Activated naive CD4-positive, alpha-beta T cell treated with anti-CD3 and anti-CD28 coated beads, Interleukin-2, amount 10 ng/mL, durations not matched to agents 7 days and 5 days (primary cell): Measurements from ENCODE around the gene CAPN12.
A peak's percentile ranks its signal among the peaks of the same experiment; 100 is the strongest.
"Not testable (repeated sequence)": the region's sequence is repeated elsewhere in the genome, so short reads cannot be mapped to it uniquely, and the experiment has no call there.

ENCODE experiments used
- CTCF ChIA-PET: fragments of 350-600 bp; sonication (Branson Sonifier 250); formaldehyde crosslinking; loops from one replicate; lab custom pipeline; 2021; ENCODE audit warnings: antibody characterized with exemption; lab: Charles Lee
- DNase-seq: peaks from one replicate; pipeline ENCODE4 v3.0.0-alpha.2; 2020
- H3K27ac Mint-ChIP-seq: one replicate; pipeline ENCODE4 v1.8.0; 2021; ENCODE audit warnings: mild to moderate bottlenecking, moderate library complexity, mixed read lengths
- H3K27me3 Mint-ChIP-seq: one replicate; pipeline ENCODE4 v1.8.0; 2021; ENCODE audit warnings: mild to moderate bottlenecking, mixed read lengths
- H3K36me3 Mint-ChIP-seq: one replicate; pipeline ENCODE4 v1.8.0; 2021; ENCODE audit warnings: mixed read lengths
- H3K4me1 Mint-ChIP-seq: one replicate; pipeline ENCODE4 v1.8.0; 2021; ENCODE audit warnings: mixed read lengths
- H3K4me3 Mint-ChIP-seq: one replicate; pipeline ENCODE4 v1.8.0; 2021; ENCODE audit warnings: mild to moderate bottlenecking, moderate library complexity, mixed read lengths
- H3K9me3 Mint-ChIP-seq: one replicate; pipeline ENCODE4 v1.8.0; 2021; ENCODE audit warnings: mixed read lengths

Gene CAPN12

DNA sequence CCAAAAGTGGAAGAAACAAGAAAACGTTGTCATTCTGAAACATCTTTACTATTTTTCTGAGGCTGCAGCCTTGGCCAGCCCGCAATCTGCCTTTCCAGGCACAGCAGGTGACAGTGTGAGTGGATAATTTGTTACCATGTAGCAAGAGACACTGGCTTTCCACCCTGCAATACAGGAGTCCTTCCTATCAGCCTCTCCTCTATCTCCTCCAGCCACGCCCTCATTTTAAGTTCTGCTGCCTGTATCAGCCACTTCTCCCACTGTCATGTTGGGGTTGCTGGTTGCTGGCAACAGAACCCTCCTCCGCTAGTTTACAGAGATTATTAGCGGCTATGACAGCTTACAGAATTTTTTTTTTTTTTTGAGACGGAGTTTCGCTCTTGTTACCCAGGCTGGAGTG is 36.8 kb upstream of the CAPN12 start:
- Mint-ChIP-seq H3K4me3 (no peak overlapping the region), H3K4me1 (no peaks in the 10 kb centered on the region), H3K9me3 (no peaks in the 10 kb centered on the region), H3K36me3 (no peaks in the 10 kb centered on the region), H3K27me3 (peaks cover 54% of the 10 kb centered on the region), H3K27ac (no peak overlapping the region)
- CTCF ChIA-PET: no interaction called here
- DNase-seq: no peak

DNA sequence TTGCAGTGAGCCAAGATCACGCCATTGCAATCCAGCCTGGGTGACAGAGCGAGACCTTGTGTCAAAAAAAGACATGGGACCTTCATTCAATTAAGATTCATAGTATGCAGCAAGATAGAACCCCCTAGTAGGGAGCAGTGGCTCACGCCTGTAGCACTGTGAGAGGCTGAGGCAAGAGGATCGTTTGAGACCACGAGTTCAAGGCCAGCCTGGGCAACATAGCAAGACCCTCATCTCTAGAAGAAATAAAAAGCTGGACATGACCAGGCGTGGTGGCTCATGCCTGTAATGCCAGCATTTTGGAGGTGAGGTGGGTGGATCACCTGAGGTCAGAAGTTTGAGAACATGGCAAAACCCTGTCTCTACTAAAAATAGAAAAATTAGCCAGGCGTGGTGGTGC is 36.2 kb upstream of the CAPN12 start:
- Mint-ChIP-seq H3K36me3 (no peaks in the 10 kb centered on the region), H3K9me3 (no peaks in the 10 kb centered on the region), H3K4me3 (no peak overlapping the region), H3K27ac (no peak overlapping the region), H3K4me1 (peaks cover under 1% of the 10 kb centered on the region), H3K27me3 (peaks cover 54% of the 10 kb centered on the region)
- DNase-seq: no peak
- CTCF ChIA-PET: no interaction called here

DNA sequence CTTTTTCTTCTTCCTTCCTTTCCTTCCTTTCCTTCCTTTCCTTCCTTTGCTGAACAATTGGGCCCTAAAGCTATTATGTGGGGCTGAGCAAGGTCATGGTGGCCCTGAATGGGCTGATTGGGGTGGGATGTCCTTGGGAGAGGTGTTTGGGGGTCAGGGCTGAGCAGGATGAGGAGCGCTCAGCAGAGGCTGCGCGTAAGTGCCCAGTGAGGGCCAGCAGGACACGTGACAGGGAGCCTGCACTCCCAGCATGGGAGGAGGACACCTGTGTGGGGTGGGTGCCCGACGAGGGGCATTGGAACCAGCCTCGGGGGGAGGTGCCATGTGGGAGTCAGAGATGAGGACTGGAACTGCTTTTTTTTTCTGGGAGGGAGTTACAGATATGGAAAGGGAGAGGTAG is 34.5 kb upstream of the CAPN12 start:
- H3K9me3 Mint-ChIP-seq: no peaks in the 10 kb centered on the region
- H3K27me3 Mint-ChIP-seq: peaks cover 59% of the 10 kb centered on the region
- CTCF ChIA-PET: no interaction called here
- H3K4me1 Mint-ChIP-seq: peaks cover 2% of the 10 kb centered on the region
- H3K36me3 Mint-ChIP-seq: no peaks in the 10 kb centered on the region
- DNase-seq: no peak
- H3K4me3 Mint-ChIP-seq: no peak overlapping the region
- no peak overlapping the region for H3K27ac Mint-ChIP-seq

DNA sequence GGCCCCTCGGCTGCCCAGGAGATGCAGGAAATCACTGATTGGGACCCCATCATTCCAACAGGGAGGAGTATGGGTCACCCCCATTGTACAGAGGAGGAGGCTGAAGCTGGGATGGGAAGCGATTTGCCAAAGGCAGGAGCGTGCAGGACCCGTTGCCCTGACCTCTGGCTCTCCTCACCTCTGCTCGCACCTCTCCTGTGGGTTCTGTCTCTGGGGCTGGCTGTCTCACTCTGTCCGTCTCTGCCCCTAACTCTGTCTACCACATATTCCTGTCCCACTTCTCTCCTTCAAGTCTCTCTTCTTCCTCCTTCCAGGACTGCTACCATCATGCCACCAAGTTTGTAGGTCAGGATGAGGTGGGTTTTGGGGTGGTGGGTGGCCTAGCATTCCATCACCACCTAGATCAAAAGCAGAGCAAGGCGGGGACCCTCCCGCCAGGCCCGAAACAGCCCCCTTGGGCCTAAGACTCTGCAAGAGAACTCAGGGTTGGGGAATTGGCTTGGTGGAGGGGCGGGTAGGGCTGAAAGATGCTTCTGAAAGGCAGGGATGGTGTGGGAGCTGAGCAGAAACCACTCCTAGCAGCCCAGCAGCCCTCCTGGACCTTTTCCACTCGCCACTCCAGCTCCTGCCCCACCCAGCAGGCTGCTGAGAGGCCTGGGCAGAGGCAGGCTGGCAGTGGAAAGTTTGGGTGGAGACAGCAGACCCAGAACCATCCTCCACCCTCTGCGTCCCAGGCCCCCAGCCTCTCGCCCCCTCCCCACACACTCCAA is 30.1 kb upstream of the CAPN12 start:
- Mint-ChIP-seq H3K9me3 (no peaks in the 10 kb centered on the region), H3K4me1 (peaks cover 6% of the 10 kb centered on the region)
- CTCF ChIA-PET: no interaction called here

DNA sequence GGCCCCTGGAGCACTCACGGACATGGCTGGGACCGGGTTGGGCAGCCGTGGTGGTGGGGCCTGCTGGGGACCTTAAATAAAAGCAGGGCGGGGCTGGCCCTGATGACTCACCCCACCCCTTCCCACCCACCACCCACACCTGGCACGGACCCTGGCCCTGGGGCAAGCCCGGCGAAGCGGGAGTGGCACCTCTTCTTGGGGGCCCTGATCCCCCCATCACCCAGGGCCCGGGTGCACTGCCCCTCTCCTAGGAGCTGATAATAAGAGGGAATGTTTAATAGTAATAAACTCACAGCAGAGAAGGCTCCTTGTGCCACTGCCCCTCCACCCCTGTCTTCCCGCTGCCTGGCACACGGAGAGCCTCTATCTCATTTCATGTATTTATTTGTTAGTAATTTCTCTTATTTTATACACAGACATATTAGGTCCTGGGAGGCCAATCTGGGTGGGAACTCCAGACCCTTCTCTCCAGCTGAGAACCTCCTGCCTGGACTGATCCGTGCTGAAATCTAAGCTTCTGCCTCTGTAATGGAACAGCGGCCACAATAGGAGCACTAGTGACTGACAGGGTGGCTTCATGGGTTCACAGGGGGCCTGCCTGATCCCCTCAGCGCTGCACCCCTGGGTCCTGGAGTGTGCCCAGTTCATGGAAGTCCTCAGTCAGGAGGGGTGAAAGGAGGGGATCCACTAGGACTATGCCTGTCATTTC is 29.3 kb upstream of the CAPN12 start, which contains the start of gene LGALS7:
TSS of gene LGALS7 (minus strand) at position 49 of the 709 bp plus-strand sequence. CDS start at position 24, 25 bp downstream.
- Mint-ChIP-seq H3K9me3 (no peaks in the 10 kb centered on the region), H3K36me3 (no peaks in the 10 kb centered on the region), H3K27me3 (peaks cover 20% of the 10 kb centered on the region), H3K4me1 (peaks cover 12% of the 10 kb centered on the region), H3K27ac (no peak within 1 kb of the TSS), H3K4me3 (no peak within 1 kb of the TSS)
- CTCF ChIA-PET: no interaction called here
- no peak for DNase-seq

More for the DNA sequence above, 30.1 kb upstream of the CAPN12 start:
- Mint-ChIP-seq H3K27me3 (peaks cover 27% of the 10 kb centered on the region), H3K4me3 (no peak overlapping the region), H3K36me3 (no peaks in the 10 kb centered on the region), H3K27ac (no peak overlapping the region)
- DNase-seq: no peak

DNA sequence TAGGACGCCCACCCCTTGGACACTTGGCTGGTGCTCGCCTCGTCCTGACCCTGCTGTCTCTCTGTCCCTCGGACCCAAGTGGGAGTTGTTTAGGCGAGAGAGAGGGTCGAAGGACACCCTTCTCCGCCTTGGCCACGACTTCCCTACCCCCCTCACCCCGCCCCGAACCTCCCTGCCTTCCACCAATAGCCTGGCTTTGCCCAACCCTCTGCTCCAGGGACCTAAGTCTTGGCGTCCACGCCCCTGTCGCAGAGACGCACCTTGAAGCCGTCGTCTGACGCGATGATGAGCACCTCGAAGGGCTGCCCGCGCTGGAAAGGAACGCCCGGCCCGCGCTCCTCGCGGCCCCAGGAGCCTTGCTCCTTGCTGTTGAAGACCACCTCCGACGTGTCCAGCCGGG is 27.3 kb upstream of the CAPN12 start:
- Mint-ChIP-seq H3K4me1 (peaks cover 12% of the 10 kb centered on the region), H3K27me3 (peaks cover 14% of the 10 kb centered on the region)
- H3K27ac Mint-ChIP-seq, DNase-seq, H3K9me3 Mint-ChIP-seq, H3K36me3 Mint-ChIP-seq, H3K4me3 Mint-ChIP-seq, CTCF ChIA-PET: not testable (repeated sequence)

DNA sequence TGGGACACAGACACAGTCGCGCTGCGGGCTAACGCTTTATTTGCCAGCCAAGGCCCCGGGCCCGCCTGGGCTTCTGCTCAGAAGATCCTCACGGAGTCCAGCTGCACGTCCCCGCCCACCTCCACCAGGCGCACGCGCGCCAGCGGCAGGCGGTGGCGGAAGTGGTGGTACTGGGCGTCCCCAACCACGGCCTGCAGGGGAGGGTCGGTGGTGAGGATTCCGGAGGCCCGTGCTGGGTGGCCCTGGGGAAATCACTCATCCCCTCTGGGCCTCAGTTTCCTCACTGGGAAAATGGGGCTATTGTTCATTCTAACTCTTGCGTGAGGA is 26.6 kb upstream of the CAPN12 start:
- H3K27ac Mint-ChIP-seq, DNase-seq, H3K9me3 Mint-ChIP-seq, H3K36me3 Mint-ChIP-seq, H3K4me3 Mint-ChIP-seq, CTCF ChIA-PET: not testable (repeated sequence)
- Mint-ChIP-seq H3K27me3 (peaks cover 14% of the 10 kb centered on the region), H3K4me1 (peaks cover 12% of the 10 kb centered on the region)

DNA sequence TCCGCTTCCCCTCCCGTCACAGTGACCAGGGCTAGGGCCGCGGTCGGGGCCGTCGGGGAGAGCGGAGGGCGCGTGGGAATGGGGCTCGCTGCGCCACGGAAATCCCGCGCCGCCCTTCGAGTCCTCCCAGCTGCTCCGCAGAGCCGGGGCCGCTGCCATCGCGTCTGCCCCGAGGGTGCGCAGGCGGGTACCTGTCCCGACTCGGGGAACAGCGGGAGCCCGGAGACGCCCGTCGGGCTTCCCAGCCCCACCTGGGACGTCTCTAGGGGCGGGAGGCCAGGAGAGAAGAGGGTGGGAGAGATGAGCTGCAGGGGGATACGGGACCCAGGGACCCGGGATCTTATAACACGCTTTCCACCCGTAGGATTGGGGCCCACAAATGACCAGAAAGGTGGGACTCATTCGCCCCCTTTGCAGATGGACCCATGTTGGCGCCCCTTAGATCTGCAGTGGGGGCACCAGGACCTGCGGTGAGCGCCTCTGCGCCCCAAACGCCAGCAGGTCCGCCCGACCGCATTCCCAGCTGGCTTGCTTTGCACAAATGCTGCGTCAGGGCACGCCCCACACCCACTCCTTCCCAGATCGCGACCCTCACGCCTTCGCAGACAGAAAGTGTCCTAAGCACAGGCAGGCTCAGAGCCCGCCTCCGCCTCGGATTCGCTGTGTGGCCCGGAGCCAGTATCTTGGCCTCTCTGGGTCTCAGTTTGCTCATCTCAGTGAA is 26.1 kb upstream of the CAPN12 start:
- not testable (repeated sequence) for DNase-seq, H3K27ac Mint-ChIP-seq, H3K9me3 Mint-ChIP-seq, H3K4me3 Mint-ChIP-seq, H3K36me3 Mint-ChIP-seq
- Mint-ChIP-seq H3K4me1 (peaks cover 11% of the 10 kb centered on the region), H3K27me3 (peaks cover 14% of the 10 kb centered on the region)
- CTCF ChIA-PET: interaction anchor here (1.0 to 1.5 kb wide), 7 partner anchors 18 to 161 kb away, joined by 3 to 5 read pairs (median 4); partner anchors contain the start of genes LGALS7B, MRPS12 and NFKBIB

DNA sequence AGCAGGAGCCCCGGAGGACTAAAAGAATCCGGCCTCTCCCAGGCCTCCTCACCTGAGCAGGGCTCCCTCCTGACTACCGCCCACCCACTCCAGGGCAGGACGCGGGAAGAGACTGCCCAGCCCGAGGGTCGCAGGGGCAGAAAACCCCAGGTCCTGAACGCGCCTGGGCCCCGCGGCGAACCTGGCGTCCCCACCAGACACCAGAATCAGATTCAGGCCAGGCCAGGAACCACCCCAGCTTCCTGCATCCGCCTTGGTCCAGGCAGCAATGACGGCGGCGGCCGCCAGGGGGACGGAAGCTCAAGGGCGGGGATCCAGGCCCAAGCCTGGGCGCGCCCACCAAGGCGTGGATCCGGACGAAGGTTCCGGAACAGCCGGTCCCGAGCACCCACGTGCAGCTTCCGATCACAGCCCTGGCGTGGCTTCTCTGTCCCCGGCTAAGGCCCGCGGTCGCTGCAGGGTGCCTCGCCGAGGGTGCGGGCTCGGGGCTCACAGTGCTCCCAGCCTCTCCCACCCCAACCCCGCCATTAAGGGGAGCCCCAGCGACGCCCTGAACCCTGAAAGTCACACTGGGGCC is 25.4 kb upstream of the CAPN12 start:
- H3K36me3 Mint-ChIP-seq: no peaks in the 10 kb centered on the region
- peaks cover 10% of the 10 kb centered on the region for H3K4me1 Mint-ChIP-seq
- peak overlapping the region; percentile 67 for H3K27ac Mint-ChIP-seq
- DNase-seq: peak; percentile 93
- CTCF ChIA-PET: interaction anchor here (0.7 to 1.5 kb wide), 12 partner anchors 9 to 186 kb away, joined by 3 to 5 read pairs (median 4); partner anchors contain the start of genes LGALS7B, MRPS12 and NFKBIB
- no peaks in the 10 kb centered on the region for H3K9me3 Mint-ChIP-seq
- peaks cover 14% of the 10 kb centered on the region for H3K27me3 Mint-ChIP-seq
- peak overlapping the region; percentile 48 for H3K4me3 Mint-ChIP-seq

DNA sequence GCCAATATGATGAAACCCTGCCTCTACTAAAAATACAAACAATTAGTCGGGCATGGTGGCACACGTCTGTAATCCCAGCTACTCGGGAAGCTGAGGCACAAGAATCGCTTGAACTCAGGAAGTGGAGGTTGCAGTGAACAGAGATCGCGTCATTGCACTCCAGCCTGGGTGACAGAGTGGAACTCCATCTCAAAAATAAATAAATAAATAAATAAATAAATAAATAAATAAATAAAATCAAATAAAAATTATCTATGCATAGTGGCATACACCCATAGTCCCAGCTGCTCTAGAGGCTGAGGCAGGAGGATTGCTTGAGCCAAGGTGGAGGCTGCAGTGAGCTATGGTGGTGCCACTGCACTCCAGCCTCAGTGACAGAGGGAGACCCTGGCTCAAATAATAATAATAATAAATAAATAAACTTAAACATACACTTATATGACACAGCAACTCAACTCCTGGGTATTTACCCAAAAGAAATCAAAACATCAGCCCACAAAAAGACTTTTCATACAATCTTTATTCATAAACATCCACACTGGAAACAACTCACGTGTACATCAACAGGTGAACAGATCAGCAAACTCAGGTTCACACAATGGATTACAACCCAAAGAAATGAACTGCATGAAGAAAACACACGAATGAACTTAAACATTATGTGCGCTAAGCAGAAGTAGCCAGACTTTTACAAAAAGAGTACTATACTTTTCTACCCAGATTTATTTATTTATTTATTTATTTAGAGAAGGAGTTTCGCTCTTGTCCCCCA is 22.2 kb upstream of the CAPN12 start:
- Mint-ChIP-seq H3K27ac (no peak overlapping the region), H3K36me3 (no peaks in the 10 kb centered on the region), H3K4me3 (no peak overlapping the region), H3K9me3 (no peaks in the 10 kb centered on the region), H3K27me3 (peaks cover 11% of the 10 kb centered on the region), H3K4me1 (peaks cover 10% of the 10 kb centered on the region)
- no peak for DNase-seq
- CTCF ChIA-PET: no interaction called here

DNA sequence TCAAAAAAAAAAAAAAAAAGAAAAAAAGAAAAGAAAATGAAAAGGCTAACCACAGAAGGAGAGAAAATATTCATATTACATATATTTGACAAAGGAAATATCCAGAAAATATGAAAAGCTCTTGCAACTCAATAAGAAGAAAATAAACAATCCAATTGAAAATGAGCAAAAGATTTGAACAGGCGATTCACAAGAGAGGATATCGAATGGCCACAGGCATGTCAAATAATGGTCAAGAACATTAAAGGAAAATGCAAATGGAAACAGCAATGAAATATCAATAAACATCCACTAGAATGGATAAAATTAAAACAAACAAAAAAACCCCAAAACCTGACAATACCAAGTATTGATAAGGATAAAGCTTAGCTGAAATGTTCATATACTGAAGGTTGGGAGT is 20.9 kb upstream of the CAPN12 start:
- Mint-ChIP-seq H3K4me1 (peaks cover 10% of the 10 kb centered on the region), H3K9me3 (no peaks in the 10 kb centered on the region), H3K36me3 (no peaks in the 10 kb centered on the region), H3K27me3 (peaks cover 15% of the 10 kb centered on the region), H3K27ac (no peak overlapping the region), H3K4me3 (no peak overlapping the region)
- DNase-seq: no peak
- CTCF ChIA-PET: no interaction called here

DNA sequence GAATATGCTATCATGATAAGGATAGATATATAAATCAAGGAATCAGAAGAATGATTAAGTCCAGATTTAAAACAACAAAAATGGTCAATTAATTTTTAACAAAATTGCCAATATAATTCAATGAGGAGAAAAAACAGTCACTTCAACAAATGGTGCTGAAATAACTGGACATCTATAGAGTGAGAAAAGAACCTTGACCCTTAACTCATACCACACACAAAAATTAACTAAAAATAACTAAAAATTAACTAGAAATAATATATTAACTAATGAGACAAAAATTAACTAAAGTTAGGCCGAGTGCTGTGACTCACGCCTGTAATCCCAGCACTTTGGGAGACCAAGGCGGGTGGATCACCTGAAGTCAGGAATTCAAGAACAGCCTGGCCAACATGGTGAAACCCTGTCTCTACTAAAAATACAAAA is 19.5 kb upstream of the CAPN12 start:
- H3K4me3 Mint-ChIP-seq: no peak overlapping the region
- DNase-seq: no peak
- H3K9me3 Mint-ChIP-seq: no peaks in the 10 kb centered on the region
- peaks cover 20% of the 10 kb centered on the region for H3K27me3 Mint-ChIP-seq
- CTCF ChIA-PET: no interaction called here
- peaks cover 2% of the 10 kb centered on the region for H3K4me1 Mint-ChIP-seq
- no peaks in the 10 kb centered on the region for H3K36me3 Mint-ChIP-seq
- H3K27ac Mint-ChIP-seq: no peak overlapping the region

DNA sequence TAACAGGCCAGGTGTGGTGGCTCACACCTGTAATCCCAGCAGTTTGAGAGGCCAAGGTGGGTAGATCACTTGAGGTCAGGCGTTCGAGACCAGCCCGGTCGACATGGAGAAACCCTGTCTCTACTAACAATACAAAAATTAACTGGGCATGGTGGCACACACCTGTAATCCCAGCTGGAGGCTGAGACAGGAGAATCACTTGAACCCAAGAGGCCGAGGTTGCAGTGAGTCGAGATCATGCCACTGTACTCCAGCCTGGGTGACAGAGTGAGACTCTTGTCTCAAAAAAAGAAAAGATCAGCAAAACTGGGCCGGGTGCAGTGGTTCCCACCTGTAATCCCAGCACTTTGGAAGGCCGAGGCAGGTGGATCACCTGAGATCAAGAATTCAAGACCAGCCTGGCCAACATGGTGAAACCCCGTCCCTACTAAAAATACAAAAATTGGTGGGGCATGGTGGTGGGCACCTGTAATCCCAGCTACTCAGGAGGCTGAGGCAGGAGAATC is 17.7 kb upstream of the CAPN12 start:
- DNase-seq, H3K36me3 Mint-ChIP-seq, H3K9me3 Mint-ChIP-seq, H3K4me3 Mint-ChIP-seq, H3K4me1 Mint-ChIP-seq, H3K27ac Mint-ChIP-seq: not testable (repeated sequence)
- peaks cover 20% of the 10 kb centered on the region for H3K27me3 Mint-ChIP-seq
- CTCF ChIA-PET: interaction anchor here (0.8 kb wide), 1 partner anchor 27 kb away, joined by 3 read pairs; no protein-coding TSS in a partner anchor
